Neural progenitor cell (in vitro differentiated cells): ENCODE data around the gene CNTNAP2. TPM values are rescaled to one million over a fixed set of nuclear protein-coding genes. Genes with fewer than 3 reads are reported as not detected.

Experiments
- DNase-seq: peaks from one replicate; pipeline ENCODE4 v3.0.0-alpha.2; 2016; ENCODE audit warnings: low spot score
- H2AFZ ChIP-seq: fragments of 200-600 bp; sonication (generic); replicated peaks from 2 replicates; pipeline ENCODE4 v1.6.1; 2016; ENCODE audit warnings: antibody characterized with exemption
- H3F3A ChIP-seq: fragments of 200-600 bp; sonication (generic); 2 replicates; pipeline ENCODE4 v1.6.1; 2016; ENCODE audit warnings: antibody characterized with exemption, low read depth
- H3K27ac ChIP-seq: fragments of 200-600 bp; sonication (generic); 2 replicates; pipeline ENCODE4 v1.5.1; 2016; ENCODE audit warnings: mild to moderate bottlenecking
- H3K27me3 ChIP-seq: fragments of 200-600 bp; sonication (generic); 2 replicates; pipeline ENCODE4 v1.6.1; 2016; ENCODE audit warnings: mild to moderate bottlenecking, moderate library complexity
- H3K36me3 ChIP-seq: fragments of 200-600 bp; sonication (generic); 2 replicates; pipeline ENCODE4 v1.5.1; 2016
- H3K4me1 ChIP-seq: fragments of 200-600 bp; sonication (generic); 2 replicates; pipeline ENCODE4 v1.6.1; 2016; ENCODE audit warnings: mixed run types
- H3K4me2 ChIP-seq: fragments of 200-600 bp; sonication (generic); 2 replicates; pipeline ENCODE4 v1.6.1; 2016
- H3K4me3 ChIP-seq: fragments of 200-600 bp; sonication (generic); 2 replicates; pipeline ENCODE4 v1.5.1; 2016
- H3K79me2 ChIP-seq: fragments of 200-600 bp; sonication (generic); 2 replicates; pipeline ENCODE4 v1.6.1; 2016; ENCODE audit warnings: low read depth
- H3K9ac ChIP-seq: fragments of 200-600 bp; sonication (generic); 2 replicates; pipeline ENCODE4 v1.6.1; 2016
- H3K9me3 ChIP-seq: fragments of 200-600 bp; sonication (generic); 2 replicates; pipeline ENCODE4 v1.5.1; 2016; ENCODE audit warnings: low read depth
- H4K20me1 ChIP-seq: fragments of 200-600 bp; sonication (generic); 2 replicates; pipeline ENCODE4 v1.6.1; 2016; ENCODE audit warnings: low read depth
- H3K27ac Mint-ChIP-seq: 3 replicates; pipeline ENCODE4 v1.8.0; 2021; ENCODE audit warnings: mixed read lengths
- H3K27me3 Mint-ChIP-seq: 2 replicates; pipeline ENCODE4 v1.8.0; 2022; ENCODE audit warnings: low read depth, mild to moderate bottlenecking, inconsistent platforms, moderate library complexity, mixed read lengths; ENCODE audit not compliant: insufficient read depth
- H3K36me3 Mint-ChIP-seq: 3 replicates; pipeline ENCODE4 v1.8.0; 2021; ENCODE audit warnings: mixed read lengths
- H3K4me1 Mint-ChIP-seq: 3 replicates; pipeline ENCODE4 v1.8.0; 2021; ENCODE audit warnings: mixed read lengths
- H3K4me3 Mint-ChIP-seq: 3 replicates; pipeline ENCODE4 v1.8.0; 2021; ENCODE audit warnings: mild to moderate bottlenecking, moderate library complexity, mixed read lengths
- H3K9me3 Mint-ChIP-seq: 3 replicates; pipeline ENCODE4 v1.8.0; 2020; ENCODE audit warnings: mixed read lengths
- EZH2 ChIP-seq: fragments of 200-600 bp; sonication (generic); IDR thresholded peaks from 2 replicates; pipeline ENCODE4 v1.6.1; 2017; ENCODE audit warnings: antibody characterized with exemption, mild to moderate bottlenecking, moderate library complexity
- EZH2phosphoT487 ChIP-seq: fragments of 200-600 bp; sonication (generic); IDR thresholded peaks from 2 replicates; pipeline ENCODE4 v1.6.1; 2017; ENCODE audit warnings: antibody characterized with exemption
- total RNA-seq: library from RNA; depleted of rRNA; stranded (reverse); fragments of >200 nt; gene quantifications from 2 replicates; pipeline ENCODE4 v1.2.3, GENCODE V29; 2015; ENCODE audit warnings: low replicate concordance
- TF ChIP-seq, protein P1 (sequence below): fragments of 200-600 bp; sonication (generic); IDR thresholded peaks from 2 replicates; pipeline ENCODE4 v1.5.1; 2017; ENCODE audit warnings: antibody characterized with exemption, mild to moderate bottlenecking

The CNTNAP2 gene
- total RNA-seq, 1 donor from 2014 or later: 126 TPM

DNA sequence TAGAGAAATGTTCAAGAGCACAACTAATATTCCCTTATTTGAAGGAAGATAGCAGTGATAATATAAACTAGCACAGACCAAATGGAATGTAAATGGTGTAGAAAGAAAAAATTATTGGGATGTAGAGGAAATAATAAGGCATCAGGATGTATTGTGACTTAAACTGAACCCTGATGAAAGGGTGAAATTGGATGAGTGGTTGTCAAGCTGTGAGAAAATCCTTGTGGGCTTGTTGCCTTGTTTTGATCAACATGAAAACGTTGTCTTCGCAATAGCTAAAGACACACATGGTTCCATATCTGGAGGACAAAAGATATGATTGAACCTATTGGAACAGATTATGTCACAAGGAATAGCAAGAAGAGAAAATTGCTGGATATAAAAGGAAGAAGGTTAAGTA, 40.3 kb upstream of the CNTNAP2 start:
- Mint-ChIP-seq H3K27me3 (no peaks in the 10 kb centered on the region), H3K4me3 (no peak overlapping the region), H3K9me3 (no peaks in the 10 kb centered on the region), H3K4me1 (peaks cover 3% of the 10 kb centered on the region), H3K36me3 (no peaks in the 10 kb centered on the region), H3K27ac (no peak overlapping the region)
- H2AFZ ChIP-seq: no peak overlapping the region
- H3K4me1 ChIP-seq: no peaks in the 10 kb centered on the region
- H3K9me3 ChIP-seq: no peaks in the 10 kb centered on the region
- H4K20me1 ChIP-seq: no peaks in the 10 kb centered on the region
- H3K79me2 ChIP-seq: no peaks in the 10 kb centered on the region
- H3K36me3 ChIP-seq: no peaks in the 10 kb centered on the region
- TF ChIP-seq, protein P1, sequence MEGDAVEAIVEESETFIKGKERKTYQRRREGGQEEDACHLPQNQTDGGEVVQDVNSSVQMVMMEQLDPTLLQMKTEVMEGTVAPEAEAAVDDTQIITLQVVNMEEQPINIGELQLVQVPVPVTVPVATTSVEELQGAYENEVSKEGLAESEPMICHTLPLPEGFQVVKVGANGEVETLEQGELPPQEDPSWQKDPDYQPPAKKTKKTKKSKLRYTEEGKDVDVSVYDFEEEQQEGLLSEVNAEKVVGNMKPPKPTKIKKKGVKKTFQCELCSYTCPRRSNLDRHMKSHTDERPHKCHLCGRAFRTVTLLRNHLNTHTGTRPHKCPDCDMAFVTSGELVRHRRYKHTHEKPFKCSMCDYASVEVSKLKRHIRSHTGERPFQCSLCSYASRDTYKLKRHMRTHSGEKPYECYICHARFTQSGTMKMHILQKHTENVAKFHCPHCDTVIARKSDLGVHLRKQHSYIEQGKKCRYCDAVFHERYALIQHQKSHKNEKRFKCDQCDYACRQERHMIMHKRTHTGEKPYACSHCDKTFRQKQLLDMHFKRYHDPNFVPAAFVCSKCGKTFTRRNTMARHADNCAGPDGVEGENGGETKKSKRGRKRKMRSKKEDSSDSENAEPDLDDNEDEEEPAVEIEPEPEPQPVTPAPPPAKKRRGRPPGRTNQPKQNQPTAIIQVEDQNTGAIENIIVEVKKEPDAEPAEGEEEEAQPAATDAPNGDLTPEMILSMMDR: no peak
- no peak for TF ChIP-seq EZH2
- TF ChIP-seq EZH2phosphoT487: no peak
- no peak overlapping the region for H3K4me2 ChIP-seq
- no peak overlapping the region for H3K27ac ChIP-seq
- H3K9ac ChIP-seq: no peak overlapping the region
- no peaks in the 10 kb centered on the region for H3K27me3 ChIP-seq
- H3F3A ChIP-seq: no peaks in the 10 kb centered on the region
- no peak overlapping the region for H3K4me3 ChIP-seq
- DNase-seq: no peak

DNA sequence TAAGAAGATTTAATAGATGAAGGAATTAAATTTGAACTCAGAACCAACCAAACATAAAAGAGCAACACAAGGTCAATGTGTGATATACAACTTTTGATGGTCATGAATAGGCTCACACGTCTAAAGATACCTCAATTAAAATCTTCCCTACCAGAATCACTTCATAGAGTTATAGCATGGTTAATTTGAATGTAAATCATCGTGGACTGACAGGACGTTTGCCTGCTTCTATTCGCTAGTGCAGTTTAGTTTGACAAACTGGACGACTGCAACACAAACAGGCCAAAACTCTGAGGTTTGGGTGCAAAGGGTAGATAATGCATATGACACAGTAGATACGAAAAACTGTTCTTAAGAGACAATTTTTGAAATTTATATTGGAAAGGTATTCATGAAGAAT, 32.5 kb upstream of the CNTNAP2 start:
- H3F3A ChIP-seq: no peaks in the 10 kb centered on the region
- TF ChIP-seq EZH2 (no peak), EZH2phosphoT487 (no peak)
- TF ChIP-seq, protein P1: no peak
- no peaks in the 10 kb centered on the region for H3K9me3 ChIP-seq
- Mint-ChIP-seq H3K27me3 (no peaks in the 10 kb centered on the region), H3K36me3 (no peaks in the 10 kb centered on the region), H3K27ac (no peak overlapping the region), H3K4me3 (no peak overlapping the region), H3K4me1 (no peaks in the 10 kb centered on the region), H3K9me3 (no peaks in the 10 kb centered on the region)
- DNase-seq: no peak
- H3K4me2 ChIP-seq: no peak overlapping the region
- H3K4me1 ChIP-seq: no peaks in the 10 kb centered on the region
- no peak overlapping the region for H3K4me3 ChIP-seq
- H3K9ac ChIP-seq: no peak overlapping the region
- H4K20me1 ChIP-seq: no peaks in the 10 kb centered on the region
- no peaks in the 10 kb centered on the region for H3K36me3 ChIP-seq
- H3K79me2 ChIP-seq: no peaks in the 10 kb centered on the region
- no peaks in the 10 kb centered on the region for H3K27me3 ChIP-seq
- no peak overlapping the region for H3K27ac ChIP-seq
- no peak overlapping the region for H2AFZ ChIP-seq

DNA sequence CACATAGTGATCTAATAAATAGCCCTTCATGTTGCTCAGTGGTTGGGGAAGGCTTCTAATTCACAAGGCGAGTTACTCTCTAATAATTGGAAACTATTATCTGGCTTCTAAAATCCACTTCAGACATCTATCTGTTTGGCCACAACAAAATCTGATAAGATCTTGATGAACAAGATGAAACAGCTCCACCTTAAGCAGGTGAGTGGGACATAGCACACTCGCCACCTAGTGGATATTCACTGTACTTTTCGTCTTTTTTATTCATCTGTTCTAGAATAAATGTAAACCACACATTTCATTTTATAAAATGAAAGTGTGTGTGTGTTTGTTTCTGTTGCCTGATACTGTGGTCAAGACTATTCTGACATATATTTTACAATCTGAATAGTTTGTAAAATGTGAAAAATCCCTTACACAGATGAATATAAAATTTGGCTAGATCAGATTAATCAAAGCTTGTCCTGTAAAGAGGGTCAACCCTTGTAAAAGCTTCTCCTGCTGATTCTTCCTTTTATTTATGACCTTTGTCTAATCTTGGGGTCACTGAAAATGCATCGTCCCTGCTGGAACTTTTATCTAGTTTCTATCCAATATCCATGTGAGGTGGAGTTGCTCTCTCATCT, 26.5 kb upstream of the CNTNAP2 start:
- H3K9me3 ChIP-seq: no peaks in the 10 kb centered on the region
- Mint-ChIP-seq H3K27ac (no peak overlapping the region), H3K9me3 (no peaks in the 10 kb centered on the region), H3K4me1 (no peaks in the 10 kb centered on the region), H3K27me3 (no peaks in the 10 kb centered on the region), H3K4me3 (no peak overlapping the region), H3K36me3 (no peaks in the 10 kb centered on the region)
- no peaks in the 10 kb centered on the region for H3K36me3 ChIP-seq
- H4K20me1 ChIP-seq: no peaks in the 10 kb centered on the region
- no peak overlapping the region for H2AFZ ChIP-seq
- H3K4me3 ChIP-seq: no peak overlapping the region
- no peaks in the 10 kb centered on the region for H3K27me3 ChIP-seq
- H3K4me2 ChIP-seq: no peak overlapping the region
- no peaks in the 10 kb centered on the region for H3K4me1 ChIP-seq
- peak; percentile 61 for DNase-seq
- H3K27ac ChIP-seq: no peak overlapping the region
- no peaks in the 10 kb centered on the region for H3F3A ChIP-seq
- TF ChIP-seq EZH2phosphoT487 (no peak), EZH2 (no peak)
- TF ChIP-seq, protein P1: peak; percentile 88
- H3K9ac ChIP-seq: no peak overlapping the region
- H3K79me2 ChIP-seq: no peaks in the 10 kb centered on the region
